ENCODE data around the gene THRB. TPM values are rescaled to one million over a fixed set of nuclear protein-coding genes. Genes with fewer than 3 reads are reported as not detected.

The THRB gene
- polyA plus RNA-seq, 1 of the 3 experiments (the other 2 are of a cell fraction), result 0.02 TPM

DNA sequence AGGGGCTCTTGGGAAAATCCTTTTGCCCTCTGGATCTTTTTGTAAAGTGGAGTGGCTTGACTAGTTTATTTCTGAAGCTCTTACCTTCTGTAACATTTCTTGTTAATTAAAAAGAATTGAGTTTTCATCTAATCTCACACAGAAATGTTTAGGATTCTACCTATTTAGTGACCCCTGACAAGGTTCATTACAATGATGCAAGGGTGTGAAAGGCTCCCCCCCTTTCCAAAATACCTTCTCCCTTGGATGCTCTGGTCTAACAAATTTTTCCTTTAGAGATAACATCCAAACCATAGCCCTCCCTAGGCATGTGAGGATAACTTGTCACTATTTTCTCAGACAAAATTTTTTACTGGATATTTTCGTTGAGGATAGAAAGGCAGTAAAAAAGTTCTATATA, 223.9 kb downstream of the THRB start:
- TF ChIP-seq SMC3 (IDR thresholded peaks at IDR 0.05; ENCODE audit: low read depth, low read length) (no peak), EZH2phosphoT487 (IDR thresholded peaks at IDR 0.05; ENCODE audit: borderline replicate concordance, low read depth) (no peak), FOSL2 (IDR thresholded peaks at IDR 0.05; ENCODE audit: borderline replicate concordance, low read depth) (no peak), JUND (IDR thresholded peaks at IDR 0.05) (no peak), MXI1 (IDR thresholded peaks at IDR 0.05; ENCODE audit: low read depth, low read length) (no peak), EP300 (IDR thresholded peaks at IDR 0.05; ENCODE audit: borderline replicate concordance in 1 of 2, low read depth in 1 of 2, low read length in 1 of 2) (no peak), FOXJ3 (CRISPR knock-in tag; IDR thresholded peaks at IDR 0.05) (no peak), USF2 (IDR thresholded peaks at IDR 0.05; ENCODE audit: borderline replicate concordance, low read depth, low read length) (no peak), POLR2AphosphoS5 (IDR thresholded peaks at IDR 0.05; ENCODE audit: low read depth, low read length) (no peak), TEAD4 (IDR thresholded peaks at IDR 0.05; ENCODE audit: borderline replicate concordance, insufficient read depth) (no peak), USF1 (IDR thresholded peaks at IDR 0.05; ENCODE audit: borderline replicate concordance, low read depth) (no peak)
- TF ChIP-seq, protein P1, sequence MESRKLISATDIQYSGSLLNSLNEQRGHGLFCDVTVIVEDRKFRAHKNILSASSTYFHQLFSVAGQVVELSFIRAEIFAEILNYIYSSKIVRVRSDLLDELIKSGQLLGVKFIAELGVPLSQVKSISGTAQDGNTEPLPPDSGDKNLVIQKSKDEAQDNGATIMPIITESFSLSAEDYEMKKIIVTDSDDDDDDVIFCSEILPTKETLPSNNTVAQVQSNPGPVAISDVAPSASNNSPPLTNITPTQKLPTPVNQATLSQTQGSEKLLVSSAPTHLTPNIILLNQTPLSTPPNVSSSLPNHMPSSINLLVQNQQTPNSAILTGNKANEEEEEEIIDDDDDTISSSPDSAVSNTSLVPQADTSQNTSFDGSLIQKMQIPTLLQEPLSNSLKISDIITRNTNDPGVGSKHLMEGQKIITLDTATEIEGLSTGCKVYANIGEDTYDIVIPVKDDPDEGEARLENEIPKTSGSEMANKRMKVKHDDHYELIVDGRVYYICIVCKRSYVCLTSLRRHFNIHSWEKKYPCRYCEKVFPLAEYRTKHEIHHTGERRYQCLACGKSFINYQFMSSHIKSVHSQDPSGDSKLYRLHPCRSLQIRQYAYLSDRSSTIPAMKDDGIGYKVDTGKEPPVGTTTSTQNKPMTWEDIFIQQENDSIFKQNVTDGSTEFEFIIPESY (IDR thresholded peaks at IDR 0.05; ENCODE audit: borderline replicate concordance, low read depth), result no peak
- TF ChIP-seq, protein P2, sequence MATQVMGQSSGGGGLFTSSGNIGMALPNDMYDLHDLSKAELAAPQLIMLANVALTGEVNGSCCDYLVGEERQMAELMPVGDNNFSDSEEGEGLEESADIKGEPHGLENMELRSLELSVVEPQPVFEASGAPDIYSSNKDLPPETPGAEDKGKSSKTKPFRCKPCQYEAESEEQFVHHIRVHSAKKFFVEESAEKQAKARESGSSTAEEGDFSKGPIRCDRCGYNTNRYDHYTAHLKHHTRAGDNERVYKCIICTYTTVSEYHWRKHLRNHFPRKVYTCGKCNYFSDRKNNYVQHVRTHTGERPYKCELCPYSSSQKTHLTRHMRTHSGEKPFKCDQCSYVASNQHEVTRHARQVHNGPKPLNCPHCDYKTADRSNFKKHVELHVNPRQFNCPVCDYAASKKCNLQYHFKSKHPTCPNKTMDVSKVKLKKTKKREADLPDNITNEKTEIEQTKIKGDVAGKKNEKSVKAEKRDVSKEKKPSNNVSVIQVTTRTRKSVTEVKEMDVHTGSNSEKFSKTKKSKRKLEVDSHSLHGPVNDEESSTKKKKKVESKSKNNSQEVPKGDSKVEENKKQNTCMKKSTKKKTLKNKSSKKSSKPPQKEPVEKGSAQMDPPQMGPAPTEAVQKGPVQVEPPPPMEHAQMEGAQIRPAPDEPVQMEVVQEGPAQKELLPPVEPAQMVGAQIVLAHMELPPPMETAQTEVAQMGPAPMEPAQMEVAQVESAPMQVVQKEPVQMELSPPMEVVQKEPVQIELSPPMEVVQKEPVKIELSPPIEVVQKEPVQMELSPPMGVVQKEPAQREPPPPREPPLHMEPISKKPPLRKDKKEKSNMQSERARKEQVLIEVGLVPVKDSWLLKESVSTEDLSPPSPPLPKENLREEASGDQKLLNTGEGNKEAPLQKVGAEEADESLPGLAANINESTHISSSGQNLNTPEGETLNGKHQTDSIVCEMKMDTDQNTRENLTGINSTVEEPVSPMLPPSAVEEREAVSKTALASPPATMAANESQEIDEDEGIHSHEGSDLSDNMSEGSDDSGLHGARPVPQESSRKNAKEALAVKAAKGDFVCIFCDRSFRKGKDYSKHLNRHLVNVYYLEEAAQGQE (IDR thresholded peaks at IDR 0.05; ENCODE audit: low read depth, low read length), result no peak
- peaks cover 10% of the 10 kb centered on the region; the same call in 1 of the 2 replicates for H3K27me3 ChIP-seq (ENCODE audit: insufficient read depth)
- POLR2A ChIA-PET, result no interaction called here
- no peaks in the 10 kb centered on the region for H3K36me3 ChIP-seq (replicated peaks in 1 of 2; ENCODE audit: control insufficient read depth in 1 of 2, insufficient read depth in 2 of 2, low read length in 1 of 2)
- no peak overlapping the region for H2AFZ ChIP-seq (ENCODE audit: low read depth)
- H3K9ac ChIP-seq, result no peak overlapping the region
- H3K9me2 ChIP-seq, result no peaks in the 10 kb centered on the region
- peaks cover 0 to 4% of the 10 kb centered on the region in 2 experiments; a peak in 2 of 4 replicates for H3K4me1 ChIP-seq (ENCODE audit: control insufficient read depth in 1 of 2, insufficient read depth in 2 of 2, low read depth in 1 of 2, low read length in 1 of 2)
- WGBS (ENCODE audit: low lambda C conversion rate), result 67% methylated on average over 1 of the region's 1 CpG
- DNase-seq, result no peak
- H3K4me2 ChIP-seq, result no peak overlapping the region
- CTCF ChIA-PET, result interaction anchor here (0.6 to 1.5 kb wide), 5 partner anchors 16 to 466 kb away, joined by 3 to 5 read pairs (median 3); no protein-coding TSS in a partner anchor
- no peaks in the 10 kb centered on the region for H3K9me3 ChIP-seq
- no peaks in the 10 kb centered on the region for H3F3A ChIP-seq (replicated peaks; ENCODE audit: insufficient read depth)
- no peaks in the 10 kb centered on the region for H4K20me1 ChIP-seq (ENCODE audit: insufficient read depth)
- H3K79me2 ChIP-seq (ENCODE audit: insufficient read depth), result no peaks in the 10 kb centered on the region
- no peak overlapping the region for H3K4me3 ChIP-seq (ENCODE audit: low read depth in 2 of 2, low read length in 1 of 2)
- H3K27ac ChIP-seq (ENCODE audit: low read depth in 2 of 2, low read length in 1 of 2), result no peak overlapping the region; a peak in 1 of 4 replicates
